Epithelial cell of proximal tubule (primary cell): ENCODE results near the gene MYPN. TPM values are rescaled to one million over a fixed set of nuclear protein-coding genes. Genes with fewer than 3 reads are reported as not detected.
A peak's percentile ranks its signal among the peaks of the same experiment; 100 is the strongest.

Experiments
- DNase-seq: peaks from one replicate; pipeline ENCODE4 v3.0.0-alpha.2; 2011; ENCODE audit warnings: low read depth
- H3K4me3 ChIP-seq: 2 replicates; pipeline ENCODE4 v1.5.1; 2011; ENCODE audit warnings: low read depth, mild to moderate bottlenecking, low read length
- total RNA-seq: library from RNA; depleted of rRNA; stranded (reverse); fragments of >200 nt; gene quantifications from 2 replicates; pipeline ENCODE4 v1.2.3, GENCODE V29; 2015
- TF ChIP-seq, protein P1 (sequence below): conservative IDR thresholded peaks from 2 replicates; pipeline ENCODE4 v1.5.1; 2012; ENCODE audit warnings: low read depth, mild to moderate bottlenecking, low read length

The MYPN gene
- total RNA-seq, 1 donor from 2014 or later, result 0.98 TPM

DNA sequence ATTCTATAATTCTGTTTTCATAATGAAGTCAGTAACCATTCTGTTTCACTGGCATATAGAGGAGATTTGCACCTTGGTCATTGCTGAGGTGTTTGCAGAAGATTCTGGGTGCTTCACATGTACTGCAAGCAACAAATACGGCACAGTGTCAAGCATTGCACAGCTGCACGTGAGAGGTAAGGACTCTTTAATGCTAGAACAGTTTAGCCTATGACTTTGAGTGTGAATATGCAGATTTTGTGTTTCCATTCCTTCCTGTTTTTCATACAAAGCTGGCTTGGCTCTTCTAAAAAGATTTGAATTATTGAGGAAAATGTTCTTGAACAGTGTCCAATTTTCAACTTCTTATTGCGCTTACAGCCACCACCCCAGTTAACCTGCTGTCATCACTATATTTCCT, 56.4 kb downstream of the MYPN start:
- TF ChIP-seq, protein P1, sequence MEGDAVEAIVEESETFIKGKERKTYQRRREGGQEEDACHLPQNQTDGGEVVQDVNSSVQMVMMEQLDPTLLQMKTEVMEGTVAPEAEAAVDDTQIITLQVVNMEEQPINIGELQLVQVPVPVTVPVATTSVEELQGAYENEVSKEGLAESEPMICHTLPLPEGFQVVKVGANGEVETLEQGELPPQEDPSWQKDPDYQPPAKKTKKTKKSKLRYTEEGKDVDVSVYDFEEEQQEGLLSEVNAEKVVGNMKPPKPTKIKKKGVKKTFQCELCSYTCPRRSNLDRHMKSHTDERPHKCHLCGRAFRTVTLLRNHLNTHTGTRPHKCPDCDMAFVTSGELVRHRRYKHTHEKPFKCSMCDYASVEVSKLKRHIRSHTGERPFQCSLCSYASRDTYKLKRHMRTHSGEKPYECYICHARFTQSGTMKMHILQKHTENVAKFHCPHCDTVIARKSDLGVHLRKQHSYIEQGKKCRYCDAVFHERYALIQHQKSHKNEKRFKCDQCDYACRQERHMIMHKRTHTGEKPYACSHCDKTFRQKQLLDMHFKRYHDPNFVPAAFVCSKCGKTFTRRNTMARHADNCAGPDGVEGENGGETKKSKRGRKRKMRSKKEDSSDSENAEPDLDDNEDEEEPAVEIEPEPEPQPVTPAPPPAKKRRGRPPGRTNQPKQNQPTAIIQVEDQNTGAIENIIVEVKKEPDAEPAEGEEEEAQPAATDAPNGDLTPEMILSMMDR, result no peak
- H3K4me3 ChIP-seq, result no peak overlapping the region
- DNase-seq, result no peak

- TF ChIP-seq, protein P1, result no peak
- no peak overlapping the region for H3K4me3 ChIP-seq
- DNase-seq, result no peak
Observed at GRCh38 chr10:68166871-68167585, 57.7 kb downstream of the MYPN start.

DNA sequence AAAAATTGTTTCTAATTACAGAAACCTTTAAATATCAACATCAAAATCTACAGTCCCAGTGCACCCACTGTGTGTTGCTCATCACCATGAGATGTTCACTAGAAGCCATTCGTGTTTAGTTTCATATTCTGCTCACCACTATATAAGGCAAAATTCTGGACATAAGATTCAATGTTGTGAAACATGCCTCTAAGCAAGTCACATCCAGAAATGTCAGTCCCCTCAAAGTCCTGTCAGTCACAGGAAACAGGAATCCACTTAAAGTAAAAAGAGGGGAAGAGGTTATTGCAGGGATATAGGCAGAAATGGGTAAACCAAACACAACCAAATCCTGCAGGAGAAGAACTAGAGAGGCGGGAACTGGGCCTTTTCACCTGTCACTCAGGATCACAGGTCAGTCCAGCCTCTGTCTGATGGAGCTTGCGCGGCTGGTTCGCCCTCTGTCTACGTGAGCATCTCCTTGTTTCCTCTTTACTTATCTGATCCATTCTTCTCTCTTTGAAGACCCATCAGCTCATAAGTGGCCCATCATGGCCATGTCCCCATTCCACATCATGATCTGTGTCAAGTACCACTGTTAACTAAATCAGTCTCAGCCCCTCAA, 58.4 kb downstream of the MYPN start:
- TF ChIP-seq, protein P1, result no peak
- DNase-seq, result no peak
- H3K4me3 ChIP-seq, result no peak overlapping the region

DNA sequence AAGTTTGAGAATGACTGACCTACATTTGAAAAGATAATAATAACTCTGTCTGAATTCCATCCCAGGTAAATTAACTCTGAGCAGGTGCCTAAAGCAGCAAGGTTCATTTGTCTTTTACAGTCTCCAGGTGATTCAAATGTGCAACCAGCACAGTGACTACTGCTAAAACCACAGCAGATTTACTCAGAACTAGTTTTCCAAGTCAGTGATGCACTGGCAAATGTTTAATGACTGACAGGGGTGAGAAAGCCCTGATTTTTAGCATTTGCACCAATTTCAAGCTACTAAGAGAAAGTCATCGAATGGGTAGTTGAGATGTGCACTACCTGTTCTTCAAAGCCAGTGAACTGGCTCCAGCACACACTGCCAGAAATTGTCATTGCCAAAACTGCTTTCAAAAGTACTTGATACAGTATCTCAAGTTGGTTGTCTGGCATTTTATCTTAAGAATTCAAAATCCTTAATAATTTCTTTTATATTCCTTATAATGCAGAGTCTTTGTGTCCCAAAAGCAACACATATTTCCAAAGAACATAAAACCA, 62.3 kb downstream of the MYPN start:
- no peak overlapping the region for H3K4me3 ChIP-seq
- TF ChIP-seq, protein P1, result no peak
- peak; percentile 63 for DNase-seq

DNA sequence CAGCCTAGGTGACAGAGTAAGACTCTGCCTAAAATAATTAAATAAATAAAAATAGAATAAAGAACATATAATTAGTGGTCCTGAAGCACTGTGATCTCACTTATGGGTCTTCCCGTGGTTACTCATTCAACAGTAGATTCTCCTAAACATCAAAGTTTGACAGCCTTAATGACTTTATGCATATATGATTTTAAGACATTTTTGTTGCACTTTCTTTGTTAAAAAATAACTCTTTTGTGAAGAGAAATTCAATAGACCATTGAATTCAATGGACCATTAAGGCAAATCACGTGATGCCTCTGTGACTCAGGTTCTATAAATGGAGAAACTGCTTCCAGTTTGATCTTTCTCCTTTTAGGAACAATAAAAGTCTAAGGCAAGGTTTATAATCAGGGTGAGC, 63.0 kb downstream of the MYPN start:
- H3K4me3 ChIP-seq, result no peak overlapping the region
- TF ChIP-seq, protein P1, result no peak
- DNase-seq, result peak; percentile 75

GRCh38 chr10:68175949-68176348, 66.7 kb downstream of the MYPN start:
- TF ChIP-seq, protein P1, result no peak
- DNase-seq, result no peak
- H3K4me3 ChIP-seq, result no peak overlapping the region
